ENCODE data around the gene ANXA11. TPM values are rescaled to one million over a fixed set of nuclear protein-coding genes. Genes with fewer than 3 reads are reported as not detected.

ANXA11 gene
- total RNA-seq, 1 experiment from 2014 or later, result 68.1 TPM

- no peaks in the 10 kb centered on the region for H3K9me3 ChIP-seq (ENCODE audit: control insufficient read depth, low read depth, low read length)
- H3K9me3 Mint-ChIP-seq, result peaks cover 0 to 3% of the 10 kb centered on the region in 2 experiments; a peak in 2 of 5 replicates
- no peak overlapping the region for H3K9ac ChIP-seq (ENCODE audit: extremely low read depth, insufficient read length, low read length)
- H2AK5ac ChIP-seq (ENCODE audit: insufficient read length, low read length), result no peak overlapping the region
- H3K4me2 ChIP-seq (ENCODE audit: insufficient read depth, insufficient read length, low read length), result no peak overlapping the region
- no peaks in the 10 kb centered on the region for H4K20me1 ChIP-seq (ENCODE audit: control insufficient read depth, insufficient read depth, insufficient read length)
- no peak overlapping the region for H3K23ac ChIP-seq (ENCODE audit: insufficient read length, low read depth, low read length)
- WGBS (ENCODE audit: extremely low coverage, insufficient read length, low lambda C conversion rate), result no CpG with 5 or more reads among the region's 14 CpGs
- H2AFZ ChIP-seq (ENCODE audit: low read length), result no peak overlapping the region
- peaks cover 19 to 26% of the 10 kb centered on the region in 2 experiments for H3K4me1 Mint-ChIP-seq
- H2BK20ac ChIP-seq (ENCODE audit: low read depth, low read length, poor library complexity, severe bottlenecking), result no peak overlapping the region
- no peak overlapping the region for H3K27ac ChIP-seq (ENCODE audit: insufficient read length, low read depth, low read length)
- H2BK12ac ChIP-seq (ENCODE audit: insufficient read length, low read depth, low read length), result no peak overlapping the region
- H4K8ac ChIP-seq (replicated peaks; ENCODE audit: insufficient read length, low read depth, low read length), result no peak overlapping the region
- no peaks in the 10 kb centered on the region; the same call in 1 of the 2 replicates for H3K27me3 ChIP-seq (ENCODE audit: insufficient read depth, low read length)
- H3K27ac Mint-ChIP-seq, result no peak overlapping the region
- no peak overlapping the region for H3T11ph ChIP-seq (ENCODE audit: low read length)
- H3K14ac ChIP-seq (ENCODE audit: insufficient read depth, low read length), result no peak overlapping the region; the same call in 1 of the 2 replicates
- H2BK15ac ChIP-seq (ENCODE audit: low read depth, low read length), result no peak overlapping the region
- H3K56ac ChIP-seq (ENCODE audit: insufficient read length, low read depth, low read length), result no peak overlapping the region
- H3K79me2 ChIP-seq (ENCODE audit: insufficient read depth, low read length), result no peaks in the 10 kb centered on the region
- no peak overlapping the region for H2BK120ac ChIP-seq (ENCODE audit: low read depth, low read length, poor library complexity, severe bottlenecking)
- no peak overlapping the region for H3K4ac ChIP-seq (ENCODE audit: low read depth, low read length)
- H3K36me3 Mint-ChIP-seq (ENCODE audit: insufficient read depth in 1 of 3, low read depth in 3 of 3), result no peaks in the 10 kb centered on the region; a peak in 2 of 7 replicates
- no peak overlapping the region for H3K4me3 Mint-ChIP-seq
- peaks cover 4% of the 10 kb centered on the region for H3K23me2 ChIP-seq (ENCODE audit: insufficient read length, low read depth, low read length, poor library complexity, severe bottlenecking)
- no peak overlapping the region for H2BK5ac ChIP-seq (ENCODE audit: insufficient read length, low read length)
- H3K18ac ChIP-seq (ENCODE audit: insufficient read length, low read depth, low read length), result no peak overlapping the region
- no peak for DNase-seq
- no peak overlapping the region for H4K5ac ChIP-seq (ENCODE audit: insufficient read length, low read depth, low read length)
- peaks cover 23% of the 10 kb centered on the region for H3K27me3 Mint-ChIP-seq (ENCODE audit: low read depth)
- no peak for TF ChIP-seq CTCF (conservative IDR thresholded peaks at IDR 0.05)
- no peaks in the 10 kb centered on the region for H3K4me1 ChIP-seq (ENCODE audit: insufficient read depth, low read length)
- no peaks in the 10 kb centered on the region for H3K79me1 ChIP-seq (ENCODE audit: insufficient read depth, low read depth, low read length, poor library complexity, severe bottlenecking)
- no peak overlapping the region for H4K91ac ChIP-seq (ENCODE audit: insufficient read length, low read depth, low read length)
Measured at GRCh38 chr10:80137031-80137862, 68.1 kb downstream of the ANXA11 start.

All from H9 (cell line).